Peyer's patch (tissue), 4 donors: ENCODE data around the gene ZBTB47. TPM values are rescaled to one million over a fixed set of nuclear protein-coding genes. Genes with fewer than 3 reads are reported as not detected.

ENCODE experiments used
- DNase-seq, 3 donors: peaks; one replicate each; pipeline ENCODE4 v3.0.0-alpha.2; 2017 to 2019
- H3K27ac ChIP-seq, 4 donors: fragments of 200-600 bp; sonication (generic); one replicate each; pipeline ENCODE4 v1.5.1; 2016 to 2019
- H3K27me3 ChIP-seq, 2 donors: fragments of 200-600 bp; sonication (generic); one replicate each; pipeline ENCODE4 v1.5.1; 2019
- H3K36me3 ChIP-seq, 3 donors: fragments of 200-600 bp; sonication (generic); one replicate each; pipeline ENCODE4 v1.5.1; 2016 to 2019
- H3K4me1 ChIP-seq, 4 donors: fragments of 200-600 bp; sonication (generic); one replicate each; pipeline ENCODE4 v1.5.1; 2016 to 2019
- H3K4me3 ChIP-seq, 4 donors: fragments of 200-600 bp; sonication (generic); 1 replicate in 3 of 4; 2 replicates in 1 of 4; pipeline ENCODE4 v1.5.1; 2016 to 2019; ENCODE audit warnings: mild to moderate bottlenecking in 1 of 4
- H3K9me3 ChIP-seq, 4 donors: fragments of 200-600 bp; sonication (generic); one replicate each; pipeline ENCODE4 v1.5.1; 2016 to 2019; ENCODE audit warnings: mild to moderate bottlenecking in 1 of 4
- POLR2A ChIP-seq, 2 donors: fragments of 450-650 bp; IDR thresholded peaks; one replicate each; pipeline ENCODE4 v1.5.1; 2017; ENCODE audit warnings: antibody characterized with exemption in 2 of 2, mild to moderate bottlenecking in 2 of 2, moderate library complexity in 2 of 2
- total RNA-seq, 4 donors: library from RNA; depleted of rRNA; stranded (reverse); fragments of >200 nt; gene quantifications; one replicate each; pipeline ENCODE4 v1.1.0, GENCODE V29; 2016
- TF ChIP-seq, protein P1 (sequence below), 6 experiments: fragments of 450-650 bp in 4 of 6; fragments of 200-600 bp in 2 of 6; sonication (generic) in 1 of 6; IDR thresholded peaks; one replicate each; pipeline ENCODE4 v1.5.1; 2017 to 2019; ENCODE audit warnings: antibody characterized with exemption in 6 of 6, mild to moderate bottlenecking in 3 of 6, moderate library complexity in 1 of 6

The ZBTB47 gene
- total RNA-seq, 4 donors from 2014 or later = 5.3 to 30.5 (median 14.7) TPM

DNA sequence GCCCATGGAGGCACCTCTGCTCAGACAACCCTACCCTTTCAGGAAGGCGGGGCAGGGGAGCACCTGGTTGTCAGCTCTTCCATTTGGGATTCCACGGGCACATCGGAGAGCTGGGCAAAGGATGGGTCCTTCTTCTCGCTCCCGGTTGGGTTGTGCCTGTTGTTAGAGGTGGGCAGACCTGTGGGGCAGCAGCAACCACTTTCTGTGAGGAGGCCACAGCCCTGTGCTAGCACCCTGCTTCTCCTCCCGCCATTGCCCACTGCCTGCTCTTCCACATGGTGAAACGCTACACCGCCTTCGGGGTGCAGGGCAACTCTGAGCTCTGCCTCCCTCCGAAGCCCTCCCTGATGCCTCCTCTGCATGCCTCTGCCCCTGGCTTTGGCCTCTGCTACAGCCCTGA lies 56.1 kb downstream of the ZBTB47 start:
- DNase-seq = peak in 1 of 3 donors; percentile 19
- TF ChIP-seq, protein P1, sequence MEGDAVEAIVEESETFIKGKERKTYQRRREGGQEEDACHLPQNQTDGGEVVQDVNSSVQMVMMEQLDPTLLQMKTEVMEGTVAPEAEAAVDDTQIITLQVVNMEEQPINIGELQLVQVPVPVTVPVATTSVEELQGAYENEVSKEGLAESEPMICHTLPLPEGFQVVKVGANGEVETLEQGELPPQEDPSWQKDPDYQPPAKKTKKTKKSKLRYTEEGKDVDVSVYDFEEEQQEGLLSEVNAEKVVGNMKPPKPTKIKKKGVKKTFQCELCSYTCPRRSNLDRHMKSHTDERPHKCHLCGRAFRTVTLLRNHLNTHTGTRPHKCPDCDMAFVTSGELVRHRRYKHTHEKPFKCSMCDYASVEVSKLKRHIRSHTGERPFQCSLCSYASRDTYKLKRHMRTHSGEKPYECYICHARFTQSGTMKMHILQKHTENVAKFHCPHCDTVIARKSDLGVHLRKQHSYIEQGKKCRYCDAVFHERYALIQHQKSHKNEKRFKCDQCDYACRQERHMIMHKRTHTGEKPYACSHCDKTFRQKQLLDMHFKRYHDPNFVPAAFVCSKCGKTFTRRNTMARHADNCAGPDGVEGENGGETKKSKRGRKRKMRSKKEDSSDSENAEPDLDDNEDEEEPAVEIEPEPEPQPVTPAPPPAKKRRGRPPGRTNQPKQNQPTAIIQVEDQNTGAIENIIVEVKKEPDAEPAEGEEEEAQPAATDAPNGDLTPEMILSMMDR (IDR thresholded peaks at IDR 0.05) = no peak
- no peak for TF ChIP-seq POLR2A (IDR thresholded peaks at IDR 0.05)
- Histone ChIP-seq H3K27ac (no peak overlapping the region), H3K36me3 (no peaks in the 10 kb centered on the region), H3K27me3 (no peaks in the 10 kb centered on the region), H3K4me1 (no peaks in the 10 kb centered on the region), H3K4me3 (no peak overlapping the region), H3K9me3 (no peaks in the 10 kb centered on the region)

DNA sequence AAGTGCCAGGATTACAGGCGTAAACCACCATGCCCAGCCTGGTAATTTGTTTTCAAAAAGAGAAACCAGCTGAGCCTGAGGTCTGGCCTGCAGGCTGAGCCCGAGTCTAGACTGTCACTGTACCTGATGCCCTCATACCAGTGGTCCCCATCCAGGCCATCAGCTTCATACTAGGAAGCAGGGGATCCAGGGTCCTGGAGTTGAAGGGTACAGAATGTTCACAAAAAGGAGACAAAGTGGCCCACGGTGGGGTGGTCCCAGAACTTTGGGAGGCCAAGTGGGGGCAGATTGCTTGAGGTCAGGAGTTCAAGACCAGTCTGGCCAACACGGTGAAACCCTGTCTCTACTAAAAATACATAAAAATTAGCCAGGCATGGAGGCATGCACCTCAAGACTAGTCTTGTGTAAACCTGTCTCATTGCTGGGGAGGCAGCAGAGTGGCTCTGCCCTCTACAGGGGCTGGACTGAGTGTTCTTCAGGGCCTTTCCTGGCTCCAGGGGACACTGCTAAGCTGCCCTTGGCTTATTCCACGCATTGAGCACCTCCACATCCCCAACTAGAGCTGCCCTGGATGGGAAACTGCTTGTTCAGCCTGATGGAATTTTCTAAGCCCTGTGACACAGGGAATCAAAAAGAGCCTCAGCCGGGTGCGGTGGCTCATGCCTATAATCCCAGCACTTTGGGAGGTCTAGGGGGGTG lies 57.0 kb downstream of the ZBTB47 start:
- H3K4me3 ChIP-seq = no peak overlapping the region
- no peak for TF ChIP-seq POLR2A (IDR thresholded peaks at IDR 0.05)
- TF ChIP-seq, protein P1 (IDR thresholded peaks at IDR 0.05) = no peak
- H3K4me1 ChIP-seq = no peaks in the 10 kb centered on the region
- no peak overlapping the region for H3K27ac ChIP-seq
- no peaks in the 10 kb centered on the region for H3K9me3 ChIP-seq
- peak in 1 of 3 donors; percentile 26 for DNase-seq
- no peaks in the 10 kb centered on the region for H3K27me3 ChIP-seq
- H3K36me3 ChIP-seq = no peaks in the 10 kb centered on the region

DNA sequence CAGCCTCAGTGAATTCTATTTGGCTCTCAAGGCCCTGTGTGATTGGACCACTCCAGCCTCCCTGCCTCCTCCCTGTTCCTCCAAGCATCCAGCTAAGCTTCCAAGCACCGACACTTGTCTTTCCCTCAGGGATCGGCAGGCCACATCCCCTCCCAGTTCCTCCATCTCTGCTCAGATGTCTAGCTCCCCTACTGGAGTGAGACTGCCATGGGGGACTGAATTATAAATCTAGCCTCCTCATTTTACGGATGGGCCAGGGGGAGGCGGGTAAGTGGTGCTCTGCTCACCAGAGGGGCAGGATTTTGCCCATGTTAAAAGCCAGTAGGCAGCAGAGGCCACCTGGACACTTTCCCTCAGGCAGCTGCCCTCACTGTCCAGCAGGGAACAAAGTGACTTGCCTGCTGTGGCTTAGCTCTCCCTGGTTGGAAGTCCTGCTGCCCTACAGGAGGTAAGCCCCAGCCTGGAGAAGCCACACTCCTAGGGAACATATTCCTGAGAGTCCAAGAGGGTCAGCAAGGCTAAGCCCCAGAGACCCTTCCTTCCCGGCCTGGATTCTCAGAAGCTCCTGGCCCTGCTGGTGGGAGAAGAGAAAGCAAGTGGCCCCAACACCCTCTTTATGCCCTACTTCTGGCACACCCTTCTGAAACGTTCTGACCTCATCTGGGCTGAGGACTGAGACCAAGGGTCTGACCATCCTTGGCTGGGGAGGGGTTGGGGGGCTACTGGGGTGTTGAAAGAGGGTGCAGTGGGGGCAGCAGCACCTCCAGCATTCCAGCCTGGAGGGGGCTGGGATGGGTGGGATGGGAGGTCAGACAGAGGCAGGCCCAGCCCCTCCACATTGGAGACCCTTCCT lies 58.2 kb downstream of the ZBTB47 start:
- no peaks in the 10 kb centered on the region for H3K36me3 ChIP-seq
- H3K4me1 ChIP-seq = no peaks in the 10 kb centered on the region
- H3K9me3 ChIP-seq = no peaks in the 10 kb centered on the region
- H3K27me3 ChIP-seq = no peaks in the 10 kb centered on the region
- H3K27ac ChIP-seq = no peak overlapping the region
- no peak overlapping the region for H3K4me3 ChIP-seq
- peak in 2 of 3 donors; percentile 32 to 33 for DNase-seq
- TF ChIP-seq, protein P1 (IDR thresholded peaks at IDR 0.05) = no peak
- TF ChIP-seq POLR2A (IDR thresholded peaks at IDR 0.05) = no peak

DNA sequence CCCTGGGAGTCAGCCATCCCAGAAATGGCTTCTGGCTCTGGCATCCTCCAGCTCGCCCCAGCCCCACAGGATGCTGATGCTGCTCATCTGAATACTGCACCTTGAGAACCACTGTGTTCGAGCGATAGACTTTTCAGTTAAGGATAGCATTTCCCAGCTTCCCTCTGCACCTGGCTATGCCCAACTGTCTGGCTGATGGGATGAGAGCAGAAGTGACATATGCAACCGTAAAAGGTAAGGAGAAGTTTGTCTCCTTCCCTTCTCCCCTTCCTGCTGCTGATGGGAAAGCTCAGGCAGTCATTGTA lies 58.8 kb downstream of the ZBTB47 start:
- TF ChIP-seq, protein P1 (IDR thresholded peaks at IDR 0.05) = no peak
- TF ChIP-seq POLR2A (IDR thresholded peaks at IDR 0.05) = no peak
- no peaks in the 10 kb centered on the region for H3K36me3 ChIP-seq
- H3K4me3 ChIP-seq = no peak overlapping the region
- no peaks in the 10 kb centered on the region for H3K4me1 ChIP-seq
- no peaks in the 10 kb centered on the region for H3K9me3 ChIP-seq
- H3K27ac ChIP-seq = no peak overlapping the region
- no peaks in the 10 kb centered on the region for H3K27me3 ChIP-seq
- no peak for DNase-seq

DNA sequence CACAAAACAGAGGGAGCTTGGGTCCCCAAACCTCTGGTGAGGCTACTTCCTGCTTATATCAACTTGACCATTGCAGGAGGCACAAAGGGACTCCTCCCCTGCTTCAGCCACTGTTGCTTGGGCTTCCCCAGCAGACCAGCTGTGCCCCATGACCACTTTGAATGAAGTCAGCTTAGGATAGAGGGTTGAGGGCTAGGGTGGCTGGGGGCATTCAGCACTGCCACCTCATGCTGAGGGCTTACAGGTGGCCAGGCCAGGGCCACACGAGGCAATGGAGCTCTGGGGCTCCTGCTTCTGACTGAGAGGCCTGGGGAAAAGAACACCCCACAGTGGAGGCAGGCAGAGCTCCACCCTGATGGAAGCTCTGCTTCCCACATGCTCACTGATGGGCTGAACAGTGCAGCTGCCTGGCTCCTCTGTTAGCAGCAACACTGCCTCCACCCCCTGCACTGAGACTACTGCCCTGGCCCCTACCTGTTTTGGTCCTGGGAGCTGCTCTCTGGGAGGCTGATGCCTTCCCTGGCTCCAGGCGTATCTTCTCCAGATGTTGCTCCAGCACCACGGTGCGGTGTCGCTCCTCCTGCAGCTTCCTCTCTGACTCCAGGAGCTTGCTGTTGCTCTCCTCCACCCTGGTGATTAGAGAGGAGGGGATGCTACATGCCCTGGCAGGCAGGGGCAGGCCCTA lies 59.3 kb downstream of the ZBTB47 start:
- Histone ChIP-seq H3K9me3 (no peaks in the 10 kb centered on the region), H3K4me1 (no peaks in the 10 kb centered on the region), H3K27ac (no peak overlapping the region), H3K36me3 (no peaks in the 10 kb centered on the region), H3K4me3 (no peak overlapping the region), H3K27me3 (no peaks in the 10 kb centered on the region)
- TF ChIP-seq POLR2A (IDR thresholded peaks at IDR 0.05) = no peak
- TF ChIP-seq, protein P1 (IDR thresholded peaks at IDR 0.05) = no peak
- DNase-seq = peak in 1 of 3 donors; percentile 37
